ENCODE measurements around the gene CELSR1. TPM values are rescaled to one million over a fixed set of nuclear protein-coding genes. Genes with fewer than 3 reads are reported as not detected.
"Not testable (repeated sequence)": the region's sequence is repeated elsewhere in the genome, so short reads cannot be mapped to it uniquely, and the experiment has no call there.

Gene CELSR1
- total RNA-seq, 1 donor from 2014 or later: 0.27 TPM

GRCh38 chr22:46473896-46474557, 63.4 kb downstream of the CELSR1 start:
- Mint-ChIP-seq H3K27ac (ENCODE audit: unreplicated experiment) (no peak overlapping the region), H3K36me3 (ENCODE audit: unreplicated experiment) (peaks cover 9% of the 10 kb centered on the region)

GRCh38 chr22:46473021-46473779, 64.2 kb downstream of the CELSR1 start:
- no peak for DNase-seq
- H3K4me3 Mint-ChIP-seq (ENCODE audit: unreplicated experiment): no peak overlapping the region
- TF ChIP-seq, protein P1, sequence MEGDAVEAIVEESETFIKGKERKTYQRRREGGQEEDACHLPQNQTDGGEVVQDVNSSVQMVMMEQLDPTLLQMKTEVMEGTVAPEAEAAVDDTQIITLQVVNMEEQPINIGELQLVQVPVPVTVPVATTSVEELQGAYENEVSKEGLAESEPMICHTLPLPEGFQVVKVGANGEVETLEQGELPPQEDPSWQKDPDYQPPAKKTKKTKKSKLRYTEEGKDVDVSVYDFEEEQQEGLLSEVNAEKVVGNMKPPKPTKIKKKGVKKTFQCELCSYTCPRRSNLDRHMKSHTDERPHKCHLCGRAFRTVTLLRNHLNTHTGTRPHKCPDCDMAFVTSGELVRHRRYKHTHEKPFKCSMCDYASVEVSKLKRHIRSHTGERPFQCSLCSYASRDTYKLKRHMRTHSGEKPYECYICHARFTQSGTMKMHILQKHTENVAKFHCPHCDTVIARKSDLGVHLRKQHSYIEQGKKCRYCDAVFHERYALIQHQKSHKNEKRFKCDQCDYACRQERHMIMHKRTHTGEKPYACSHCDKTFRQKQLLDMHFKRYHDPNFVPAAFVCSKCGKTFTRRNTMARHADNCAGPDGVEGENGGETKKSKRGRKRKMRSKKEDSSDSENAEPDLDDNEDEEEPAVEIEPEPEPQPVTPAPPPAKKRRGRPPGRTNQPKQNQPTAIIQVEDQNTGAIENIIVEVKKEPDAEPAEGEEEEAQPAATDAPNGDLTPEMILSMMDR (IDR thresholded peaks at IDR 0.05; ENCODE audit: partially characterized antibody, unreplicated experiment): no peak
- peaks cover 12% of the 10 kb centered on the region for H3K9me3 Mint-ChIP-seq (ENCODE audit: unreplicated experiment)
- peaks cover 2% of the 10 kb centered on the region for H3K4me1 Mint-ChIP-seq (ENCODE audit: low read depth, unreplicated experiment)
- H3K36me3 Mint-ChIP-seq (ENCODE audit: unreplicated experiment): peaks cover 9% of the 10 kb centered on the region
- H3K27me3 Mint-ChIP-seq (ENCODE audit: unreplicated experiment): peaks cover 6% of the 10 kb centered on the region
- H3K27ac Mint-ChIP-seq (ENCODE audit: unreplicated experiment): no peak overlapping the region

More at GRCh38 chr22:46473896-46474557, 63.4 kb downstream of the CELSR1 start:
- peak overlapping the region; percentile 32 for H3K4me3 Mint-ChIP-seq (ENCODE audit: unreplicated experiment)
- no peak for DNase-seq
- H3K4me1 Mint-ChIP-seq (ENCODE audit: low read depth, unreplicated experiment): peaks cover 3% of the 10 kb centered on the region
- TF ChIP-seq, protein P1 (IDR thresholded peaks at IDR 0.05; ENCODE audit: partially characterized antibody, unreplicated experiment): no peak
- H3K9me3 Mint-ChIP-seq (ENCODE audit: unreplicated experiment): peaks cover 12% of the 10 kb centered on the region
- H3K27me3 Mint-ChIP-seq (ENCODE audit: unreplicated experiment): peaks cover 6% of the 10 kb centered on the region

- no peaks in the 10 kb centered on the region for H3K4me1 Mint-ChIP-seq (ENCODE audit: low read depth, unreplicated experiment)
- no peak for DNase-seq
- peaks cover 9% of the 10 kb centered on the region for H3K36me3 Mint-ChIP-seq (ENCODE audit: unreplicated experiment)
- no peak overlapping the region for H3K4me3 Mint-ChIP-seq (ENCODE audit: unreplicated experiment)
- H3K9me3 Mint-ChIP-seq (ENCODE audit: unreplicated experiment): peaks cover 12% of the 10 kb centered on the region
- TF ChIP-seq, protein P1 (IDR thresholded peaks at IDR 0.05; ENCODE audit: partially characterized antibody, unreplicated experiment): no peak
- H3K27me3 Mint-ChIP-seq (ENCODE audit: unreplicated experiment): peaks cover 6% of the 10 kb centered on the region
- H3K27ac Mint-ChIP-seq (ENCODE audit: unreplicated experiment): no peak overlapping the region
Observed at GRCh38 chr22:46472722-46473016, 64.8 kb downstream of the CELSR1 start.

GRCh38 chr22:46471901-46472721, 65.3 kb downstream of the CELSR1 start:
- no peak for DNase-seq
- Mint-ChIP-seq H3K27ac (ENCODE audit: unreplicated experiment) (no peak overlapping the region), H3K36me3 (ENCODE audit: unreplicated experiment) (peaks cover 9% of the 10 kb centered on the region), H3K27me3 (ENCODE audit: unreplicated experiment) (peaks cover 6% of the 10 kb centered on the region), H3K4me1 (ENCODE audit: low read depth, unreplicated experiment) (no peaks in the 10 kb centered on the region), H3K9me3 (ENCODE audit: unreplicated experiment) (peaks cover 12% of the 10 kb centered on the region), H3K4me3 (ENCODE audit: unreplicated experiment) (no peak overlapping the region)
- TF ChIP-seq, protein P1 (IDR thresholded peaks at IDR 0.05; ENCODE audit: partially characterized antibody, unreplicated experiment): no peak

DNA sequence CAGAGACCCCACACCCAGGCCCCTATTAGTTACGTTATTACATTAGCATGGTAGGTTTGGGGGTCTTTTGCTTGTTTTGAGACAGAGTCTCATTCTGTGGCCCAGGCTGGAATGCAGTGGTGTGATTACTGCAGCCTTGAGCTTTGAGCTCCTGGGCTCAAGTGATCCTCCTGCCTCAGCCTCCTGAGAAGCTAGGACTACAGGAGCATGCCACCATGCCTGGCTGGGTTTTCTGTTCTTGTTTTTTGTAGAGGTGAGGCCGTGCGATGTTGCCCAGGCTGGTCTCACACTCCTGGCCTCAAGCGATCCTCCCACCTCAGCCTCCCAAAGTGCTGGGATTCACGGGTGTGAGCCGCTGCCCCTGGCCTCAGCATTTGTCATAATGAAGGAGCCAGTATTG, 66.1 kb downstream of the CELSR1 start:
- H3K36me3 Mint-ChIP-seq (ENCODE audit: unreplicated experiment); H3K4me3 Mint-ChIP-seq (ENCODE audit: unreplicated experiment); H3K27me3 Mint-ChIP-seq (ENCODE audit: unreplicated experiment); DNase-seq; H3K4me1 Mint-ChIP-seq (ENCODE audit: low read depth, unreplicated experiment); H3K27ac Mint-ChIP-seq (ENCODE audit: unreplicated experiment): not testable (repeated sequence)
- H3K9me3 Mint-ChIP-seq (ENCODE audit: unreplicated experiment): peaks cover 12% of the 10 kb centered on the region

Data from glutamatergic neuron (in vitro differentiated cells).